GM10266 (cell line): Measurements from ENCODE around the gene ALPL.

Source experiments
- DNase-seq: peaks from one replicate; pipeline ENCODE4 v3.0.0; 2012; ENCODE audit errors: extremely low spot score
- CTCF ChIP-seq: IDR thresholded peaks from 2 replicates; pipeline ENCODE4 v1.5.1; 2012; ENCODE audit warnings: mild to moderate bottlenecking, low read depth; ENCODE audit not compliant: control insufficient read depth, insufficient read depth; ENCODE audit errors: missing control alignments

The ALPL gene

GRCh38 chr1:21590934-21591333, 81.7 kb downstream of the ALPL start:
- no peak for DNase-seq

GRCh38 chr1:21592086-21592865, 83.1 kb downstream of the ALPL start:
- no peak for TF ChIP-seq CTCF
- DNase-seq, result no peak

More at GRCh38 chr1:21590934-21591333, 81.7 kb downstream of the ALPL start:
- no peak for TF ChIP-seq CTCF

GRCh38 chr1:21593231-21593630, 84.0 kb downstream of the ALPL start:
- no peak for DNase-seq
- TF ChIP-seq CTCF, result no peak

GRCh38 chr1:21594501-21594900, 85.3 kb downstream of the ALPL start:
- no peak for TF ChIP-seq CTCF

GRCh38 chr1:21594935-21595897, 86.0 kb downstream of the ALPL start:
- TF ChIP-seq CTCF, result peak; percentile 62
- DNase-seq, result peak; percentile 68

More at GRCh38 chr1:21594501-21594900, 85.3 kb downstream of the ALPL start:
- DNase-seq, result no peak

- no peak for TF ChIP-seq CTCF
- DNase-seq, result no peak
Measured at GRCh38 chr1:21596174-21596573, 87.0 kb downstream of the ALPL start.

- no peak for TF ChIP-seq CTCF
- no peak for DNase-seq
Measured at GRCh38 chr1:21596628-21597027, 87.4 kb downstream of the ALPL start.
